Liver (tissue), 3 donors: ENCODE data around the gene CSRP1.

ENCODE experiments used
- CTCF ChIP-seq: fragments of 150-350 bp; IDR thresholded peaks from 2 replicates; pipeline ENCODE4 v1.5.1; 2017; ENCODE audit warnings: improper control_type of control experiment, low read depth, low read length; ENCODE audit not compliant: missing input control
- GABPA ChIP-seq, 2 donors: IDR thresholded peaks in 1 of 2; conservative IDR thresholded peaks in 1 of 2; 2 replicates each; pipeline ENCODE4 v1.6.1; 2016; ENCODE audit warnings: antibody characterized with exemption in 2 of 2, mild to moderate bottlenecking in 1 of 2, moderate library complexity in 1 of 2
- RAD21 ChIP-seq, 2 donors: IDR thresholded peaks; 2 replicates each; pipeline ENCODE4 v1.6.1; 2016; ENCODE audit warnings: antibody characterized with exemption in 2 of 2, mild to moderate bottlenecking in 2 of 2
- REST ChIP-seq: IDR thresholded peaks from 2 replicates; pipeline ENCODE4 v1.6.1; 2016; ENCODE audit warnings: antibody characterized with exemption, mild to moderate bottlenecking
- TF ChIP-seq, protein P1 (sequence below): IDR thresholded peaks from 2 replicates; pipeline ENCODE4 v1.6.1; 2016; ENCODE audit warnings: antibody characterized with exemption
- donor health status: healthy.
- donor health status: healthy.

DNA sequence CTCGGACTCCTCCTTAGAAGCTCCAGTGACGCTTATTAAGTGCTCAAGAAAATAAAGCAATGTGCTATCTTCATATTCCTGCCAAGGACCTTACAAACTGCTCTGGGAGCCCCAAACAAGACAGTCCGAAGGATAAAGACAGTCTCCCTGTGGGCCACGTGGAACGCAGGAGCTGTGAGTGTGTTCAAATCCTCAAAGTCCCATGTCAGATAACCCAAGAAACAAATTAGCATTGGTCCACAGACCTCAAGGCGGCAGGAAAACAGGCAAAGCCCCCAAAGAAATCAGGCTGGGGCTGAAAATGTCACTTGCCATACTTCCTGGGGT lies 29.0 kb upstream of the CSRP1 start:
- TF ChIP-seq, protein P1, sequence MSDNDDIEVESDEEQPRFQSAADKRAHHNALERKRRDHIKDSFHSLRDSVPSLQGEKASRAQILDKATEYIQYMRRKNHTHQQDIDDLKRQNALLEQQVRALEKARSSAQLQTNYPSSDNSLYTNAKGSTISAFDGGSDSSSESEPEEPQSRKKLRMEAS: no peak
- TF ChIP-seq RAD21 (IDR thresholded peaks at IDR 0.05) (no peak), CTCF (no peak), REST (no peak), GABPA (IDR thresholded peaks at IDR 0.05 in 1 of 2, conservative IDR thresholded peaks at IDR 0.05 in 1 of 2) (no peak)
